Stimulated activated naive CD8-positive, alpha-beta T cell treated with anti-CD3 and anti-CD28 coated beads, Interleukin-15, Interleukin-2, amounts not matched to agents 100 ng/mL and 50 ng/mL, for 24 hours (primary cell): Measurements from ENCODE around the gene NLRX1.
"Not testable (repeated sequence)": the region's sequence is repeated elsewhere in the genome, so short reads cannot be mapped to it uniquely, and the experiment has no call there.

ENCODE experiments used
- H3K27ac Mint-ChIP-seq: one replicate; pipeline ENCODE4 v1.8.0; 2021; ENCODE audit warnings: mild to moderate bottlenecking, mixed read lengths
- H3K27me3 Mint-ChIP-seq: one replicate; pipeline ENCODE4 v1.8.0; 2021; ENCODE audit warnings: mixed read lengths
- H3K36me3 Mint-ChIP-seq: one replicate; pipeline ENCODE4 v1.8.0; 2021; ENCODE audit warnings: low read depth, mixed read lengths
- H3K4me1 Mint-ChIP-seq: one replicate; pipeline ENCODE4 v1.8.0; 2021; ENCODE audit warnings: low read depth, mixed read lengths
- H3K4me3 Mint-ChIP-seq: one replicate; pipeline ENCODE4 v1.8.0; 2021; ENCODE audit warnings: mild to moderate bottlenecking, mixed read lengths
- H3K9me3 Mint-ChIP-seq: one replicate; pipeline ENCODE4 v1.8.0; 2021; ENCODE audit warnings: mixed read lengths

Gene NLRX1

GRCh38 chr11:119166368-119167076, 2.0 kb upstream of the NLRX1 start:
- H3K9me3 Mint-ChIP-seq = no peaks in the 10 kb centered on the region
- no peak overlapping the region for H3K27ac Mint-ChIP-seq
- no peak overlapping the region for H3K4me3 Mint-ChIP-seq
- no peaks in the 10 kb centered on the region for H3K27me3 Mint-ChIP-seq
- no peaks in the 10 kb centered on the region for H3K36me3 Mint-ChIP-seq
- H3K4me1 Mint-ChIP-seq = peaks cover 5% of the 10 kb centered on the region

- H3K4me1 Mint-ChIP-seq, H3K4me3 Mint-ChIP-seq, H3K9me3 Mint-ChIP-seq, H3K27me3 Mint-ChIP-seq, H3K27ac Mint-ChIP-seq, H3K36me3 Mint-ChIP-seq: not testable (repeated sequence)
These were observed 1.5 kb upstream of the NLRX1 start for GRCh38 chr11:119167077-119167458.

DNA sequence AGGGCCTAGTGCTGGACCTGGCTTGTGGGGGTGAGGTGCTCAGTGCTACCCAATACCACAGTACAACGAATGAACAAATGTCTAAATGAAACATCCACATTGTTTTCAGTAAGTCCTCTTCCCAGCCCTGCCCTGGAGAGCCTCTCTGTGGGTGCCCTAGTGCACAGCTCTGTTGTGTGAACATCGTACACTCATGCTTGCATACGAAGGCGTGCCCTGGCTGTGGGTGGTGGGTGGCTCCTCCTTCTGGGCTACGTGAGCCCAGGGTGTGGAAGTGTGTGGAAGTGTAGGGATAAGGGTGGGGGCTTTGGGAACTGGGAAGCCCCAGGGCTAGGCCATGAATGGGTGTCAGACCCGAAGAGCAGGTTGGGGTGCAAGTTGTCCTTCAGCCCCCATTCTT, 592 bp upstream of the NLRX1 start:
- peaks cover 5% of the 10 kb centered on the region for H3K4me1 Mint-ChIP-seq
- no peaks in the 10 kb centered on the region for H3K9me3 Mint-ChIP-seq
- H3K27me3 Mint-ChIP-seq = no peaks in the 10 kb centered on the region
- no peak overlapping the region for H3K27ac Mint-ChIP-seq
- H3K36me3 Mint-ChIP-seq = no peaks in the 10 kb centered on the region
- H3K4me3 Mint-ChIP-seq = peak overlapping the region; percentile 89

DNA sequence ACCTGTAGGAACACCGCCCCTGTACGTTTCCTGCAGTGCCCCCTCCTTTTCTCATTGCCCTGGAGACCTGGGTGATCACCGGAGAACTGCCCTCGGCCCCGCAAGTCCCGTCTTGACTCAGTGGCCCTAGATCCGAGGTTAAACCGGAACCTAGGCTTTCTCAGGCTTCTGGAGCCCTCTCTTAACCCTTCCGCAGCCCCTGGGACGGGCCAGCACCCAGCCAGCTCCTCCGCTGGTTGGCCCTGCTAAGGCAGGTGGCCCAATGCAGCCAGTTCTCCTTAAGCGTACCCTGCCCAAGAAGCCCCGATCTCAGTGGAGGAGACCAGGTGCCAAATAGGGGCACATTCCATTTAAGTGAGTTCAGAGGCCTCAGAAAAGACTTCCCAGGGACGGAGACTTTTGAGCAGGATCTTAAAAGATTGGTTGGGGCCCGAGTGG, 776 bp downstream of the NLRX1 start:
- Mint-ChIP-seq H3K36me3 (no peaks in the 10 kb centered on the region), H3K4me1 (peaks cover 5% of the 10 kb centered on the region), H3K27ac (peak overlapping the region; percentile 89), H3K4me3 (peak overlapping the region; percentile 89), H3K27me3 (no peaks in the 10 kb centered on the region), H3K9me3 (no peaks in the 10 kb centered on the region)

GRCh38 chr11:119172513-119172912, 4.0 kb downstream of the NLRX1 start:
- H3K4me1 Mint-ChIP-seq = peaks cover 9% of the 10 kb centered on the region
- no peak overlapping the region for H3K4me3 Mint-ChIP-seq
- H3K27me3 Mint-ChIP-seq = no peaks in the 10 kb centered on the region
- peaks cover 10% of the 10 kb centered on the region for H3K36me3 Mint-ChIP-seq
- H3K27ac Mint-ChIP-seq = no peak overlapping the region
- H3K9me3 Mint-ChIP-seq = no peaks in the 10 kb centered on the region

GRCh38 chr11:119173453-119173852, 4.9 kb downstream of the NLRX1 start:
- Mint-ChIP-seq H3K4me1 (peaks cover 13% of the 10 kb centered on the region), H3K27me3 (no peaks in the 10 kb centered on the region), H3K27ac (no peak overlapping the region), H3K9me3 (no peaks in the 10 kb centered on the region), H3K36me3 (peaks cover 10% of the 10 kb centered on the region), H3K4me3 (no peak overlapping the region)

GRCh38 chr11:119175493-119176077, 7.1 kb downstream of the NLRX1 start:
- H3K4me3 Mint-ChIP-seq = no peak overlapping the region
- H3K27ac Mint-ChIP-seq = no peak overlapping the region
- peaks cover 8% of the 10 kb centered on the region for H3K4me1 Mint-ChIP-seq
- H3K9me3 Mint-ChIP-seq = no peaks in the 10 kb centered on the region
- peaks cover 17% of the 10 kb centered on the region for H3K36me3 Mint-ChIP-seq
- H3K27me3 Mint-ChIP-seq = no peaks in the 10 kb centered on the region

DNA sequence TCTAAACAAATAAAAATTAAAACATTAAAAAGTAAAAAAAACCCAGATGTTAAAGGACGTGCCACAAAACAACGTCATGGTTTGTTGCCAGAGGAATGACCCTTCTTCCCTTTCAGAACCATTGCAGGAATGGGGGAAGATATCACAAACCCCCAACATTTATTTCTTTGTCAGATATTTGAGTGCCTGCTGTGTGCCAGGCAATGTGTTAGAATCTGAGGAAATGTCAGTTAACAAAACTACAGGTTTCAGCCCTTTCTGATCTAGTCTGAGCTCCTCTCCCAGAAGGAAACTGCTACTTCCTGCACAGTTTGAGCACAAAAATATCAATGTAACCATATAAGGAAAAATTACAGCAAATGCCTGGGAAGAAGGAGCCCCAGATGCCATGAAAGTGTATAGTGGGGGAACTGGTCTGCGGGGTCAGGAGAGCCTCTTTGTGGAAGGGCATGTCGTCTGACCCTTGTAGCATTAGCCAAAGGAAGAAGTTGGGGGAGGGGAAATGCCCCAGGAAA, 9.7 kb downstream of the NLRX1 start:
- no peaks in the 10 kb centered on the region for H3K9me3 Mint-ChIP-seq
- no peak overlapping the region for H3K27ac Mint-ChIP-seq
- peaks cover 8% of the 10 kb centered on the region for H3K4me1 Mint-ChIP-seq
- peaks cover 17% of the 10 kb centered on the region for H3K36me3 Mint-ChIP-seq
- H3K27me3 Mint-ChIP-seq = no peaks in the 10 kb centered on the region
- H3K4me3 Mint-ChIP-seq = no peak overlapping the region

- no peaks in the 10 kb centered on the region for H3K27me3 Mint-ChIP-seq
- H3K4me3 Mint-ChIP-seq = no peak overlapping the region
- no peak overlapping the region for H3K27ac Mint-ChIP-seq
- peaks cover 8% of the 10 kb centered on the region for H3K4me1 Mint-ChIP-seq
- peaks cover 17% of the 10 kb centered on the region for H3K36me3 Mint-ChIP-seq
- H3K9me3 Mint-ChIP-seq = no peaks in the 10 kb centered on the region
These were observed 10.8 kb downstream of the NLRX1 start for GRCh38 chr11:119179342-119179741.

DNA sequence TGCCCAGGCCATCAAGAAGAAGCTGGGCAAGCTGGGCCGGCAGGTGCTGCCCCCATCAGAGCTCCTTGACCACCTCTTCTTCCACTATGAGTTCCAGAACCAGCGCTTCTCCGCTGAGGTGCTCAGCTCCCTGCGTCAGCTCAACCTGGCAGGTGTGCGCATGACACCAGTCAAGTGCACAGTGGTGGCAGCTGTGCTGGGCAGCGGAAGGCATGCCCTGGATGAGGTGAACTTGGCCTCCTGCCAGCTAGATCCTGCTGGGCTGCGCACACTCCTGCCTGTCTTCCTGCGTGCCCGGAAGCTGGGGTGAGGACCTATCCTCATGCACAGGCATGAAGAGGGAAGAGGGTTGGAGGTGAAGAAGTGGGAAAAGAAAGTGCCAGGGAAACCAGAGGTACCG, 11.5 kb downstream of the NLRX1 start:
- H3K36me3 Mint-ChIP-seq = peaks cover 14% of the 10 kb centered on the region
- H3K9me3 Mint-ChIP-seq = no peaks in the 10 kb centered on the region
- peaks cover 8% of the 10 kb centered on the region for H3K4me1 Mint-ChIP-seq
- H3K27me3 Mint-ChIP-seq = no peaks in the 10 kb centered on the region
- H3K27ac Mint-ChIP-seq = no peak overlapping the region
- no peak overlapping the region for H3K4me3 Mint-ChIP-seq

GRCh38 chr11:119180729-119181676, 12.5 kb downstream of the NLRX1 start:
- no peak overlapping the region for H3K4me3 Mint-ChIP-seq
- H3K9me3 Mint-ChIP-seq = no peaks in the 10 kb centered on the region
- peaks cover 4% of the 10 kb centered on the region for H3K4me1 Mint-ChIP-seq
- no peak overlapping the region for H3K27ac Mint-ChIP-seq
- H3K27me3 Mint-ChIP-seq = no peaks in the 10 kb centered on the region
- peaks cover 7% of the 10 kb centered on the region for H3K36me3 Mint-ChIP-seq

DNA sequence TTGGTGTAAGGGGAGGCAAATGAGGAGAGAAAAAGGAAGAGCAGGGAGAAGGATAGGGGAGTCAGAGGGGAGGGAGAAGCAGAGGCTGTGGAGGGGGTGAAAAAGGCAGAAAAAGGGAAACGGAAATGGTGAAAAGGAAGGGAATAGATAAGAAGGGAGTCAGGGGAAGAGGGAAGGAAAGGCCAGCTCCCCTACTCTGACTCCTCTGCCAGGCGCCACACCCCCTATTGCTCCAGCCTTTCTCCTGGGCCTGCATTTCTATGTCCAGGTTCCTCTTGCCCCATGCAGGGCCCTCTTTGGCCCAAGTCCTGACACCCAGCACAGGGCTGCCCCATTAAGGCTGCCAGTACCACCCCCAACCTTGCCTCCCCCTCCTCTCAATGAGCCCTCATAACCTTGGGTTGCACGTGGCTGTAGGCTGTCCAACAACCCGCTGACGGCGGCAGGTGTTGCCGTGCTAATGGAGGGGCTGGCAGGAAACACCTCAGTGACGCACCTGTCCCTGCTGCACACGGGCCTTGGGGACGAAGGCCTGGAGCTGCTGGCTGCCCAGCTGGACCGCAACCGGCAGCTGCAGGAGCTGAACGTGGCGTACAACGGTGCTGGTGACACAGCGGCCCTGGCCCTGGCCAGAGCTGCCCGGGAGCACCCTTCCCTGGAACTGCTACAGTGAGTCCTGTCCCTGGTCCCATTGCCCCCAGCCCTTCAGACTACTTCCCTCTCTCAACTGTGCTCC, 13.3 kb downstream of the NLRX1 start:
- Mint-ChIP-seq H3K4me3 (no peak overlapping the region), H3K36me3 (peaks cover 7% of the 10 kb centered on the region), H3K27ac (no peak overlapping the region), H3K27me3 (no peaks in the 10 kb centered on the region), H3K9me3 (no peaks in the 10 kb centered on the region), H3K4me1 (peaks cover 4% of the 10 kb centered on the region)

- not testable (repeated sequence) for H3K27me3 Mint-ChIP-seq, H3K36me3 Mint-ChIP-seq, H3K27ac Mint-ChIP-seq, H3K4me1 Mint-ChIP-seq, H3K9me3 Mint-ChIP-seq, H3K4me3 Mint-ChIP-seq
These were observed 15.9 kb downstream of the NLRX1 start for GRCh38 chr11:119184399-119184798.

- no peaks in the 10 kb centered on the region for H3K9me3 Mint-ChIP-seq
- no peak overlapping the region for H3K4me3 Mint-ChIP-seq
- no peak overlapping the region for H3K27ac Mint-ChIP-seq
- H3K27me3 Mint-ChIP-seq = no peaks in the 10 kb centered on the region
- no peaks in the 10 kb centered on the region for H3K4me1 Mint-ChIP-seq
- no peaks in the 10 kb centered on the region for H3K36me3 Mint-ChIP-seq
These were observed 17.6 kb downstream of the NLRX1 start for GRCh38 chr11:119185981-119186634.
